K562 (cell line): ENCODE data around the gene LRRC14B. TPM values are rescaled to one million over a fixed set of nuclear protein-coding genes. Genes with fewer than 3 reads are reported as not detected.

Source experiments
- ATAC-seq: fragments of 200-7000 bp; cut with Tn5 transposase; 3 replicates; pipeline ENCODE4 v1.9.1; 2020; ENCODE audit warnings: moderate library complexity
- BruUV-seq: library from RNA; stranded (reverse); fragments of 400-500 nt; replicated peaks from 2 replicates; lab custom pipeline; 2021; lab: Mats Ljungman, UMichigan
- CTCF ChIA-PET: fragments of 300-600 bp; formaldehyde crosslinking; extraction: SDS; loops from one replicate; lab custom pipeline; 2021; ENCODE audit warnings: low intra/inter-chr PET ratio; lab: Yijun Ruan, JAX
- POLR2A ChIA-PET: fragments of 300-600, 350-650 bp; sonication (Branson Sonifier 250); formaldehyde crosslinking; extraction: SDS; loops from one replicate; lab custom pipeline; 2021; ENCODE audit warnings: antibody characterized with exemption, inconsistent platforms; lab: Yijun Ruan, JAX
- DNase-seq, 4 experiments: peaks; one replicate each; pipeline versions ENCODE4 v3.0.0 to v3.0.0-alpha.2; 2011 to 2018; ENCODE audit warnings: low spot score in 3 of 4, mixed read lengths in 3 of 4; ENCODE audit errors: extremely low read depth in 1 of 4
- FAIRE-seq: peaks from 2 replicates; lab custom pipeline; 2011; peaks lifted over from hg19 to GRCh38; lab: Jason Lieb, UNC
- H2AFZ ChIP-seq: 2 replicates; pipeline ENCODE4 v1.6.0; 2011; ENCODE audit warnings: low read depth, low read length, control low read depth, inconsistent platforms
- H3K27ac ChIP-seq: fragments of 200-600 bp; 3 replicates; pipeline ENCODE4 v1.8.0; 2011; ENCODE audit warnings: low read depth, mild to moderate bottlenecking, control low read depth, inconsistent platforms, low read length, moderate library complexity, mixed read lengths; ENCODE audit errors: extremely low read depth
- H3K27me3 ChIP-seq, 2 experiments: fragments of 300-600 bp in 1 of 2; 2 replicates in 1 of 2; 3 replicates in 1 of 2; pipeline versions ENCODE4 v1.6.0 to v1.8.0; 2011; ENCODE audit warnings: inconsistent platforms in 2 of 2, low read length in 2 of 2, mild to moderate bottlenecking in 1 of 2, mixed read lengths in 1 of 2, moderate library complexity in 1 of 2; ENCODE audit not compliant: control insufficient read depth in 2 of 2, insufficient read depth in 2 of 2
- H3K36me3 ChIP-seq: fragments of 300-600 bp; 3 replicates; pipeline ENCODE4 v1.8.0; 2011; ENCODE audit warnings: mild to moderate bottlenecking, low read length, inconsistent platforms; ENCODE audit not compliant: control insufficient read depth, insufficient read depth
- H3K4me1 ChIP-seq, 2 experiments: fragments of 200-600 bp in 1 of 2; replicated peaks in 1 of 2; 2 replicates in 1 of 2; 3 replicates in 1 of 2; pipeline versions ENCODE4 v1.5.1 to v1.8.0; 2011; ENCODE audit warnings: inconsistent platforms in 2 of 2, low read length in 2 of 2, mild to moderate bottlenecking in 1 of 2, mixed read lengths in 1 of 2, moderate library complexity in 1 of 2; ENCODE audit not compliant: control insufficient read depth in 2 of 2, insufficient read depth in 2 of 2
- H3K4me2 ChIP-seq: 2 replicates; pipeline ENCODE4 v1.6.1; 2011; ENCODE audit warnings: low read length, control low read depth, inconsistent platforms, mixed read lengths; ENCODE audit not compliant: insufficient read depth
- H3K4me3 ChIP-seq: fragments of 200-600 bp; sonication (generic), shearing (Covaris generic); 2 replicates; pipeline ENCODE4 v1.5.1; 2016; ENCODE audit warnings: control low read depth, inconsistent platforms
- H3K79me2 ChIP-seq: fragments of 200-600 bp; 3 replicates; pipeline ENCODE4 v1.8.0; 2011; ENCODE audit warnings: low read length, inconsistent platforms; ENCODE audit not compliant: control insufficient read depth, insufficient read depth
- H3K9ac ChIP-seq, 2 experiments: 2 replicates each; pipeline versions ENCODE4 v1.6.0 to v1.6.1; 2011; ENCODE audit warnings: low read depth in 2 of 2, low read length in 2 of 2, control low read depth in 1 of 2, inconsistent platforms in 1 of 2, mild to moderate bottlenecking in 1 of 2, mixed read lengths in 1 of 2; ENCODE audit not compliant: insufficient read depth in 1 of 2
- H3K9me1 ChIP-seq: one replicate; pipeline ENCODE4 v1.6.0; 2011; ENCODE audit warnings: inconsistent platforms, mild to moderate bottlenecking, low read length, moderate library complexity; ENCODE audit not compliant: control insufficient read depth, insufficient read depth
- H3K9me3 ChIP-seq: replicated peaks from 2 replicates; pipeline ENCODE4 v1.5.1; 2011; ENCODE audit warnings: low read depth, low read length, inconsistent platforms; ENCODE audit not compliant: control insufficient read depth, insufficient read depth
- H4K20me1 ChIP-seq: replicated peaks from 2 replicates; pipeline ENCODE4 v1.6.1; 2011; ENCODE audit warnings: low read length, inconsistent platforms, mixed read lengths; ENCODE audit not compliant: control insufficient read depth, insufficient read depth
- ZNF507 ChIP-seq: conservative IDR thresholded peaks from 2 replicates; pipeline ENCODE4 v1.6.1; 2017; ENCODE audit warnings: missing genetic modification characterization, missing compliant biosample characterization
- WGBS: fragments of 100-300 bp; shearing (Covaris generic); methylation state at CpG from one replicate; pipeline ENCODE4 v1.1.6; 2016; ENCODE audit warnings: low coverage, mixed read lengths; ENCODE audit not compliant: insufficient coverage; ENCODE audit errors: missing lambda C conversion rate; 5-methylcytosine and 5-hydroxymethylcytosine counted together
- in situ Hi-C: fragments of 300-500 bp; cut with MboI; formaldehyde crosslinking; loops from 4 replicates; pipeline ENCODE4 v1.15.0; 2018; ENCODE audit warnings: inconsistent platforms, mixed read lengths
- intact Hi-C: fragments of 100-400 bp; cut with micrococcal nuclease; formaldehyde crosslinking; loops from 2 replicates; pipeline ENCODE4 v1.14.2; 2022
- polyA plus RNA-seq, 8 experiments: library from polyadenylated mRNA; depleted of rRNA in 4 of 8; stranded (reverse) in 5 of 8; unstranded in 3 of 8; fragments of >200 nt; fragmentation: Nextera tagmentation in 2 of 8; fragmentation: Illumina TruSeq in 1 of 8; extraction: Ambion mirVana in 2 of 8; extraction: Trizol in 1 of 8; gene quantifications; 2 replicates each; pipeline versions ENCODE4 v1.2.1 to v1.2.3, GENCODE V29; 2011 to 2014; ENCODE audit warnings: inconsistent platforms in 1 of 8, missing spikeins in 1 of 8
- total RNA-seq, 7 experiments: library from RNA; depleted of rRNA in 6 of 7; stranded (reverse); fragments of >200 nt in 6 of 7; fragmentation: Illumina TruSeq in 2 of 7; extraction: Trizol in 2 of 7; gene quantifications; 2 replicates each; pipeline versions ENCODE4 v1.2.1 to v1.2.3, GENCODE V29; 2011 to 2021; ENCODE audit warnings: low replicate concordance in 1 of 7
- TF ChIP-seq, protein P1 (sequence below): sonication (generic); formaldehyde crosslinking; IDR thresholded peaks from 2 replicates; pipeline ENCODE4 v1.9.0; 2022; ENCODE audit warnings: mild to moderate bottlenecking, missing genetic modification reagents

The LRRC14B gene
- total and polyA plus RNA-seq, 9 of the 15 experiments (the other 6 are each of a cell fraction or from before 2014, with no cell fraction given) = not detected

- ATAC-seq (no peak), DNase-seq (no peak), FAIRE-seq (no peak)
- in situ Hi-C loops = no loop called here
- H3K4me2 ChIP-seq = no peak overlapping the region
- no TSS peak for BruUV-seq
- POLR2A ChIA-PET = interaction anchor here (1.3 to 2.0 kb wide), 2 partner anchors 9 to 38 kb away, joined by 4 to 5 read pairs; no protein-coding TSS in a partner anchor
- H3K27me3 ChIP-seq = peaks cover 39 to 89% of the 10 kb centered on the region in 2 experiments
- H3K4me3 ChIP-seq = no peak overlapping the region
- H3K9me1 ChIP-seq = no peaks in the 10 kb centered on the region
- H3K27ac ChIP-seq = no peak overlapping the region
- H3K36me3 ChIP-seq = no peaks in the 10 kb centered on the region
- WGBS = 4% methylated on average over 16 of the region's 16 CpGs
- intact Hi-C loops = no loop called here
- H3K4me1 ChIP-seq = peaks cover 0 to 67% of the 10 kb centered on the region in 2 experiments; a peak in 2 of 5 replicates
- CTCF ChIA-PET = no interaction called here
- H2AFZ ChIP-seq = no peak overlapping the region
- H3K79me2 ChIP-seq = no peaks in the 10 kb centered on the region
- peaks cover 32% of the 10 kb centered on the region for H4K20me1 ChIP-seq
- no peaks in the 10 kb centered on the region for H3K9me3 ChIP-seq
- H3K9ac ChIP-seq = no peak overlapping the region; a peak in 1 of 4 replicates
- TF ChIP-seq, protein P1, sequence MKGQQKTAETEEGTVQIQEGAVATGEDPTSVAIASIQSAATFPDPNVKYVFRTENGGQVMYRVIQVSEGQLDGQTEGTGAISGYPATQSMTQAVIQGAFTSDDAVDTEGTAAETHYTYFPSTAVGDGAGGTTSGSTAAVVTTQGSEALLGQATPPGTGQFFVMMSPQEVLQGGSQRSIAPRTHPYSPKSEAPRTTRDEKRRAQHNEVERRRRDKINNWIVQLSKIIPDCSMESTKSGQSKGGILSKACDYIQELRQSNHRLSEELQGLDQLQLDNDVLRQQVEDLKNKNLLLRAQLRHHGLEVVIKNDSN = peak; percentile 42; the same call in 1 of the 2 replicates
- TF ChIP-seq ZNF507 (tag) = no peak
Measured at GRCh38 chr5:190366-191035, 794 bp upstream of the LRRC14B start.
